ENCODE data around the gene ZSWIM6.
"Not testable (repeated sequence)": the region's sequence is repeated elsewhere in the genome, so short reads cannot be mapped to it uniquely, and the experiment has no call there.

ZSWIM6 gene

GRCh38 chr5:61407706-61408270 is 75.7 kb downstream of the ZSWIM6 start:
- no peak for DNase-seq (ENCODE audit: low read depth in 2 of 2)

DNA sequence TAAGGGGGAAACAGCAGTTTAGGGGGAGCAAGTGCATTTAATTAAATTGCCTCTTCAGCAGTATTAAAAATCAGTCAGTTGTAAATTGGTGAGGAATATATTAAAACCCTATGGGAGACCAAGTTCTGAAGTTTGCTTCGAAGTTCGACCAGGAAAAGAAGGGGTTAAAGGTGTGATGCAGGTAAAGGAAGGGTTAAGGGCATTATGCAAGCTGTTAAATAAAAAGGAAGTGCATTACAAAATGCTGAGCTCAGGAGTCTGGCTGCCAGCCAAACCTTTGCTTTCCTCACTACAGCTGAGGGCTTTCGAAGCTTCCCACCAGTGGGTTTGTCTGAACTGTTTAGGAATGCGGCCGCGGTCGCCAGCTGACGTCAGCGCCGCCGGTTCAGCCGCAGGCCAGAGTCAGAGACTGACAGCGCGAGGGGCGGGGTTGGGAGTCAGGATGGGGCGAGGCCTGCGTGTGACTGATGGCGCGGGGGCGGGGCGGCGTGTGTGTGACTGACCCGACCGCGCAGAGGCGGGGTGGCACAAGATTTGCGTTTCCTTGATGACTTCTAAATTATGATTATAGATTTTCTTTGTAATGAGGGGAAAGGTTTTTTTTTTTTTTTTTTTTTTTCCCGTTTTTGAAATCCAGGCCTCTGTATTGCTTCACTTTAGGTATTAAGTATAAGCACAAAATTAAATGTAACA is 76.6 kb downstream of the ZSWIM6 start:
- DNase-seq (ENCODE audit: low read depth in 2 of 2) = peak; percentile 98

DNA sequence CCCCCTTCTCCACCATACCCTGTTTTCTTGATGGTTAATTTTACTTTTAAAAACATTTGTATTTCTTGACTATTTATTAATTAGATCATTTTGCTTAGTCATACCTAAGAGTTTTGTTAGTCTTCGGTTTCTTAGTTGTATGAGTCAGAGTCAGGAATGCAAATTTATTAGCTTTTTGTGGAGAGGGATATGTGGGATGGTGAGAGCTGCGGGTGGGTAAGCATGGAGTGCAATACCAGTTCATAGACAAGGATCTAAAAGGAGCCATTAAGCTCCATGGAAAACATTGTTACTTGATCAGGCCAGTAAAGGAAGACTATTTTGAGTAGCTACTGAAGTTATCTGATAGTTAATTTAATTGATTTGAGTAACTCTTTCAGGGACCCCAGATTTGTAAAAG is 77.5 kb downstream of the ZSWIM6 start:
- DNase-seq (ENCODE audit: low read depth in 2 of 2) = no peak

DNA sequence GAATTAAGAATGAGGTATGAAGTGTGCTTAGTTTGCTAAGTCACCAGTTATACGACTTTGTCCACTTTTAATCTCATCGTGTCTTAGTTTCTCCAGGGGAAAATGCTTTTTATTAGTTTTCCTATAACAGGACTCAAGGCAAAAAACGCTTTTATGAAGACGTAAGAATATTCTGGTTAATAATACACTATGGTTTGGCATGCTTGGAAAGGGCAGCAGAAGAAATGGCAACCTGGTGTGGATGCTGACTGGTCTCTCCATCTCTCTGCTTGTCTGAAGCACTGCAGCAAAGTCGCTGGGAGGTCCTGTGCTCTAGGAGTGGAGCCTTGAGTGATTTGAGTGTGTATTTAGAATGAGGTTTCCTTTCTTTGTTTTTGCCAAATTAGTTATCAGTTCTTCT is 78.8 kb downstream of the ZSWIM6 start:
- DNase-seq (ENCODE audit: low read depth in 2 of 2) = no peak

- no peak for DNase-seq (ENCODE audit: low read depth in 2 of 2)
Observed at GRCh38 chr5:61412361-61412760, 80.3 kb downstream of the ZSWIM6 start.

GRCh38 chr5:61413205-61413604 is 81.1 kb downstream of the ZSWIM6 start:
- not testable (repeated sequence) for DNase-seq (ENCODE audit: low read depth in 2 of 2)

DNA sequence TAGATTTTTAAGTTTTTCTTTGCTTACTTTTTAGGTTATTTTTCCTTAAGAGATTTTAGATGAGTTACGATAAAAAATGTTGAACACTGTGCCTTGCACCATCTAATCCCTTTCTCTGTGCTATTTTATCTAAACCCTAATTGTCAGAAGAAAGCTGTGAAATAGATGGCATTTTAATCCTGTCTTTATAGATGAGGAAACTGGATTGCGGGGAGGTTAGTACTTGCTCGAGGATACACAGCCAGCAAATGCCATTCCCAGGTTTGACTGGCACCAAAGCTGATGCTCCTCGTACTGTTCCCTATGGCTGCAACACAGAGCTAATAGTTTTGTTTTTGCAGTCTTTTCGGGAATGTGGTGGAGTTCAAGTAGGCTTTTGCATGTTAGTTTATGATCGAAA is 82.7 kb downstream of the ZSWIM6 start:
- DNase-seq (ENCODE audit: low read depth in 2 of 2) = no peak

- DNase-seq (ENCODE audit: low read depth in 2 of 2) = no peak
Observed at GRCh38 chr5:61416010-61416409, 84.0 kb downstream of the ZSWIM6 start.

GRCh38 chr5:61416420-61416819 is 84.4 kb downstream of the ZSWIM6 start:
- no peak for DNase-seq (ENCODE audit: low read depth in 2 of 2)

DNA sequence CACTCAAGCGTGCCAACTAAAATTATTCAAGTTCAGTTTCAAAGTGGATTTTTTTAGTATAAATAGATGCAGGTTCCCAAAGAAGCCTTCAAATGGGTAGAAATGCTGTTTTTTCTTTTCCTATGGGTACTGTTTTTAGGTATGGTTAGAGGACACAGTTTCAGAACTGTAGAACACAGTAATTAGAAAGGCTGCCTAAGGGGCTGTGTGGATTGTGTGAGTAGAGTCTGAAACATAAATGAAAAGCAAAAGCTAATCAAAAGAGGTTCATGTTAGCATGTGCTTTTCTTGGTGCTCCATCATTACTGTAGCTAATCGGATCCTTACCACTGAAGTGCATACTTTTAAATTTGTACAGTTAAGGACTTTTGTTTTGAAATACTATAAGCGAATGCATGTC is 85.3 kb downstream of the ZSWIM6 start:
- DNase-seq (ENCODE audit: low read depth in 2 of 2) = no peak

GRCh38 chr5:61417851-61418250 is 85.8 kb downstream of the ZSWIM6 start:
- no peak for DNase-seq (ENCODE audit: low read depth in 2 of 2)

- no peak for DNase-seq (ENCODE audit: low read depth in 2 of 2)
Observed at GRCh38 chr5:61419106-61419505, 87.0 kb downstream of the ZSWIM6 start.

- no peak for DNase-seq (ENCODE audit: low read depth in 2 of 2)
Observed at GRCh38 chr5:61420016-61420415, 88.0 kb downstream of the ZSWIM6 start.

- DNase-seq (ENCODE audit: low read depth in 2 of 2) = not testable (repeated sequence)
Observed at GRCh38 chr5:61421262-61421661, 89.2 kb downstream of the ZSWIM6 start.

DNA sequence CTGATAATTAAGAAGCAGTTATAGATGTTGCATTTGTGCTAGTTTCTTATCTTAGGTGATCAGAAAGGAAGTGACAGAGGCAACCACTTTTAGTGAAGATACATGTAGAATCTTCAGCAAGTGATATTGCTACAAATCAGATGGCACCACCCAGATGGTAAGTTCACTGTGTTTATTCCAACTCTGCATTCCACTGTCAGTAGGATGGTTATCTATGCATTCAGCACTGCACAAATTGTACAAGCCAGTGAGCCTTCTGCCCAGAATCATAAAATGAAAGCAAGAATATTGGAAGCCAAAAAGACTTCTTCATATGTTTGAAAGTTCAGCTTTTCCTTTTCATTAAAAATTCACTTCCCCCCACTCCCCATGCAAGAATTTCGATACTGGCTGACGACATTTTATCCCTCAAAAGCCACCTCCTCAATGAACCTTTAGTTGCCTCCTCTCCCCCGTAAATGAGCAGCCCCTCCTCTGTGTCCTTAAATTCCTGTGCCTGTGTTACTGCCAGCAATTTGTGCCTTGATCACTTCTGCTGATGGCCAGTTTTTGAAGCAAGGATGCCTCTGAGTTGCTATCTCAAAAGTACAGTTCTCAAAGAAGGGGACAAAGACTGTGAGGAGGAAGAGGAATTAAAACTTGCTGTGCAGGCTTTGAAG is 91.6 kb downstream of the ZSWIM6 start:
- DNase-seq (ENCODE audit: low read depth in 2 of 2) = no peak

- no peak for DNase-seq (ENCODE audit: low read depth in 2 of 2)
Observed at GRCh38 chr5:61425918-61426317, 93.9 kb downstream of the ZSWIM6 start.

DNA sequence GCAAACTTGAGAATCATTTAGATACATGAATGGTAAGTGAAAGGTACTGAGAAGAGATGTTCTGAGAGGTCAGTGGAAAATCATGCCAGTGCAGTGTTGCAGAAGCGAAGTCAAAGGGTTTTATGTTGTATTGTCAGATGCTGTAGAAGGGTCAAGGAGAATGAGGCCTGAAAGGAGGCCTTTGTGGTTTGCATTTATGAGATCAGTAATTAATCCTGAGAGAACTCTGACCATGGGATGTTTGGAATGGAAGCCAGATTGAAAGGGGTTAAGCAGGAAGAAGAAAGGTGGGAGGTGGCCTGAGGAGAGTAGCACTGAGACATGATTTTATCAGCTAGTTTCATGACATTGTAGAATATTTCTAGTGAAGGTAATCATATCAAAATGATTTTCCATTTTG is 97.8 kb downstream of the ZSWIM6 start:
- DNase-seq (ENCODE audit: low read depth in 2 of 2) = no peak

GRCh38 chr5:61431923-61432620 is 100.0 kb downstream of the ZSWIM6 start:
- no peak for DNase-seq (ENCODE audit: low read depth in 2 of 2)

GRCh38 chr5:61435368-61435767 is 103.3 kb downstream of the ZSWIM6 start:
- DNase-seq (ENCODE audit: low read depth in 2 of 2) = no peak

DNA sequence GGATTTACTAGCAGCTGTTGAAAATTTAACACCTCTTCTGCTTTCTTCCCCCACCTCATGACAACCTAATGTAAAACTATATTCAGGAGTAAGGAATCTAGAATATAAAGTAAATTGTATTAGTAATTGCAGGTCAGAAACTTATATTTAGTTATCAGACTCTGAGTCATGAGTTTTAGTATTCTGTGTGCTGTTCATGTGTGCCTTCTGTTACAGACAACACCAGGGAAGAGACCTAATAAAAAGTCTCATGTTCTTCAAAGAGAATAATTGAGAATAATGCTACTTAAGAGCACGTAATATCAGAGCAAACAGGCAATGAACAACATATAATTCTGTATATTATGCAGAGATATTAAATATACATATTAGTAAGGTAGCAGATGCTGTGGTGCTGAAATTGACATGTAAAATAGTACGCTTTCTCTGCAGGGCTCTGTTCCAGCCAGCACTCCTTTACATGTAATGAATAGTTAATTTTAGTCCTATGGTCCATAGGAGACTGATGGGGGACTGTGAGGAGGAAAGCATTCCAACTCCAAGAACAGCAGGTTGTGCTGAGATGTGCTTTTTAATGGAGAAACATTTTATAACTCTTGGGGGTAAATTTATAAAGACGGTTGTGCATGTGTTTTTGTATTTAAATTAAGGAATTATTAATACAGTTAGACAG is 106.4 kb downstream of the ZSWIM6 start:
- DNase-seq (ENCODE audit: low read depth in 2 of 2) = no peak

DNA sequence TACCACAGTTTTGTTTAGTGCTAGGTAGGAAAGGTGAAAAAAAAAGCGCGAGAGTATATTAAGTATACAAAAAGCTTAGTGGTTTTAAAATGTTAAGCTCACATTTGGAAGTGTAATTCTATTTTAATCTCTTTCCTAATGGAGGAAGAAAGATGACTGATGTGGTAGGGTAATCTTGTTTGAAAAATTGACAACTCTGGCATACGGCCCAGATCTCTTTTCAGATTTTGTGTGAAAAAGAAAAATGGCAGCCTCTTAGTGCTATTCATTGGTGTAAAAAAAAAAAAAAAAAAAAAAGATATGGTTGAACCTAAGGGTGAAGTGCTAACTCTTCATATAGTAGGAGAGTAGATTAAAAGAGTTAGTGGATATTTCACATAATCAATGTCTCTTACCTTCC is 108.0 kb downstream of the ZSWIM6 start:
- no peak for DNase-seq (ENCODE audit: low read depth in 2 of 2)

GRCh38 chr5:61440596-61440995 is 108.5 kb downstream of the ZSWIM6 start:
- DNase-seq (ENCODE audit: low read depth in 2 of 2) = no peak

All from activated CD4-positive, alpha-beta T cell treated with anti-CD3 and anti-CD28 coated beads for 24 hours (primary cell).